Stimulated activated CD8-positive, alpha-beta memory T cell treated with anti-CD3 and anti-CD28 coated beads, Interleukin-2, amount 100 ng/mL, for 1 hour (primary cell): ENCODE measurements around the gene TANK.
A peak's percentile ranks its signal among the peaks of the same experiment; 100 is the strongest.

Source experiments
- DNase-seq, 2 donors: peaks; one replicate each; pipeline ENCODE4 v3.0.0-alpha.2; 2020; ENCODE audit warnings: low read depth in 2 of 2

TANK gene

DNA sequence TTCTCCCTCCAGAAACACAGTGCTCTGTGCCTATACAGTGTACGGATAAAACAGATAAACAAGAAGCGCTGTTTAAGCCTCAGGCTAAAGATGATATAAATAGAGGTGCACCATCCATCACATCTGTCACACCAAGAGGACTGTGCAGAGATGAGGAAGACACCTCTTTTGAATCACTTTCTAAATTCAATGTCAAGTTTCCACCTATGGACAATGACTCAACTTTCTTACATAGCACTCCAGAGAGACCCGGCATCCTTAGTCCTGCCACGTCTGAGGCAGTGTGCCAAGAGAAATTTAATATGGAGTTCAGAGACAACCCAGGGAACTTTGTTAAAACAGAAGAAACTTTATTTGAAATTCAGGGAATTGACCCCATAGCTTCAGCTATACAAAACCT lies 70.7 kb downstream of the TANK start:
- no peak for DNase-seq

DNA sequence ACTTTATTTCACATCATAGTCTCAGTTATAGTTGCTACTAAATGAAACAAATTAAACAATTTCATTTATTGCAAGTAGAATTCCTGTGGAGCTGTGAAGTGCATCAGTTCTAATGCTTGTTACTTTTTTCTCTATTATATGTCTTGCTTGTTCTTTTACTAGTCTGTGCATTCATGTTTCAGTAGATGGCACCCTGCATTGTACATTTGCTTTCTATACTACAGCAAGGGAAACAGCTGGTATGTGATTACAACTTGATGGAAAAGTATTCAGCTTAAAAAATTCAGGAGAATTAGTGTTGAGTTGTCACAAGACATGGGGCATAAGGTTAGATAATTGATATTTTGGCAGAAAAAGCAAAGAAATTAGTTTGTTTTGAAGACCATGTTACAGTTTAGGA lies 72.3 kb downstream of the TANK start:
- DNase-seq = no peak

GRCh38 chr2:161233858-161234431 lies 73.7 kb downstream of the TANK start:
- no peak for DNase-seq

DNA sequence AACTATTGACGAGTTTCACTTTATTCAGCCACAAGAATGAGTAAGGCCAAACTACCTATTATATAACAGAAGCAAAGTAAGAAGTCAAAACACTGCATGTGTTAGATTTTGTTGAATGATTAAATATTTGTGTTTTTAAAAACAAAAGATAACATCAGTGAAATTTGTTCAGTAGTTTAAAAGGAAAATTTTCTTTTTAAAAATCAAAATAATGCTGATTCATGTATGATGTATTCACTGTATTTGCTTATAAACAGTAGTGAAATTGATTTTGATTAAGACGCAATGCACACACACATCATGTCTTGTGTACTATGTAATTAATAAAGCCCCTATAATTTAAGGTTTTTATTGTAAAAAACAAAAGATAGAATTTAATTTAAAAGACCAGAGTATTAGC lies 74.4 kb downstream of the TANK start:
- no peak for DNase-seq

GRCh38 chr2:161237392-161238264 lies 77.4 kb downstream of the TANK start:
- no peak for DNase-seq

- DNase-seq = no peak
These were observed 78.0 kb downstream of the TANK start for GRCh38 chr2:161238265-161238559.

- no peak for DNase-seq
These were observed 78.5 kb downstream of the TANK start for GRCh38 chr2:161238560-161239325.

DNA sequence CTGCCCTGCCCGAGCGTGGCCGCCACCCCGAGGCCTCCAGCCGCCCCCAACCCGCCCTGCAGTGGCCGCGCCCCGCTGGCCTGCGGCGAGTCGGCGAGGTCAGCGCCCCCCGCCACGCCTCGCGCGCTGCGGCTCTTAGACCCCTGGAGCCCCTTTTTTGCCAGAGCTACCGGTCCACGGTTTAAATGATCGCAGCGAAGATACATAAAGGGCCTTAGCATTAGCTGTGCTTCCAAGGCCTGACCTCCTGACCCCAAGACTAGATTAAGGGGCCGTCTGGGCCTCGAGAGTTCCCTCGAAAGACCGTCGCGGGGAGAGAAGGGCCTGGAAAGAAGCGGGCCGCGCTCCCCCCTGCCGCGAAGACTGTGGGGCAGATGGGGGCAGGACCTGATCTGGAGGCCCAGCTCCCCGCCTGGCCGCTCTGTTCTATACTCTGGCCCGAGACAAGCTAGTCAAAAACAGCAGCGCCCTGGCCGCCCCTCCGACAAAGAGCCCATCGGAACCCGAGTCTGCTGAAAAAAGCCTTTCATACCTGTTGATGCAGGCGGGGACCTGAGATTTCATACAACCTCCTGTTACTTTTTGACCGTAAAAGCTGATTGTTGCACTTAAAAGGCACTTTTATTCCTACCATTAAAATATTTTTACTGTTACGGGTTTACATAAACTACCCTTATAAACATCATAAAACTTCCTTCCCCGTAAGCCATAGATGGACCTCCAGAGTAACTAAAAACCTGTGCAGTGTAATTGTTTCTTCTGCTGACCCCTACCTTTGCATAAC lies 79.3 kb downstream of the TANK start:
- no peak for DNase-seq

- no peak for DNase-seq
These were observed 81.7 kb downstream of the TANK start for GRCh38 chr2:161241894-161242293.

DNA sequence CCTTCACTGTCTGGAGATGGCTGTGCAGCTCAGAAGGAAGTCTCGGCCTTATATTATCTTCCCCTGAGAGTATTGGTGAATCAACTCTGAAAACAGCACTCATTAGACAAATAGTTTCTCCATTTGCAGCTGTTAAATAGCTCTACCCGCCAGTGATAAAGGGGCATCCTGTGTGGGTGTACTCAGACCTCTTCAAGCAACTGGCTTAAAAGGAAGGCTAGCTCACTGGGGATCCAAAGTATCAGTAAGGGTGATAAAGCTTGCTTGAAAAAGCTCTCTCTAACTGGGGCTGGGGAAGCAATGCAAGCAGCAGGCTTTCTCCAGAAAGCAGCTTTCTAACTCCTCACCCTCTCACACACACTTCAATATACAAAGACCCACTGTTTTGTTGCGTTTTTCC lies 83.1 kb downstream of the TANK start:
- no peak for DNase-seq

DNA sequence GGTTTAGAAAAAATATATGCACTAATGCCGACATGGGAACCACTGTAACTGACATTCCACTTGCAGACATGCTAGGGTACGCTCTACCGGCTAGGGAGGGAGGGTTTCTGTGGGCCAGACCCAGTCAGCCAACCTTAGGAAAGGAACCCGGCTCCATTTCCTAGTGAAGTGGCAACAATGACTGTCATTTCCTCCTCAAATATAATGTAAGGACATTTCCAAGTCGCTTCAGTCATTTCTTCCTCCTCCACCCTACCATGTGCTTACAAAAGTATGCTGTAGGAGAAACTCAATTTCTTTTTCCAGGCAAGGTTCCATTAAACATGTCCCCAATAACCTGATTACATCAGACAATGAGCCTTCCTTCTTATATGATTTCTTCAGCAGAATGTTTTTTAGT lies 83.7 kb downstream of the TANK start:
- DNase-seq = no peak

- peak in 1 of 2 donors; percentile 30 for DNase-seq
These were observed 84.4 kb downstream of the TANK start for GRCh38 chr2:161244387-161245260.

GRCh38 chr2:161245261-161245553 lies 85.0 kb downstream of the TANK start:
- no peak for DNase-seq

GRCh38 chr2:161245671-161246070 lies 85.4 kb downstream of the TANK start:
- no peak for DNase-seq

- DNase-seq = no peak
These were observed 86.1 kb downstream of the TANK start for GRCh38 chr2:161246281-161246680.

- no peak for DNase-seq
These were observed 90.7 kb downstream of the TANK start for GRCh38 chr2:161250864-161251436.

GRCh38 chr2:161257123-161257952 lies 97.1 kb downstream of the TANK start:
- DNase-seq = no peak

DNA sequence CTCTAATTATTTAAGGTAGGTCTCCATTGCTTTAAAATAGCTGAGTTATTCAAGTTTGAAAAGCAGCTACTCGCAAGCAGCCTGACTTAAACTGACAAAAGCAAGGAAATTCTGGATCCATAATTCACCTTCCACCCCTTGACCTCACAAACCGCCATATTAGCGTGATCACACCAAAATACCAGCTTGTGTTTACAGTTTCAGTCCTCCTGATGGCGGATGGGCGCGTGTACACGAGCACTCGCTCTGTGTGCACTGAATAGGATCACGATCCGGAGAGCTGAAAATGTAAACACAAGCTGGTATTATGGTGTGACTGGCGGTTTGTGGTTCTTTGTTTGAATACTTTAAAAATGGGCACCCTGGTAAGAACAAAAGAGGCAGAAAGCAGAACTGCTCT lies 105.6 kb downstream of the TANK start:
- DNase-seq = no peak

DNA sequence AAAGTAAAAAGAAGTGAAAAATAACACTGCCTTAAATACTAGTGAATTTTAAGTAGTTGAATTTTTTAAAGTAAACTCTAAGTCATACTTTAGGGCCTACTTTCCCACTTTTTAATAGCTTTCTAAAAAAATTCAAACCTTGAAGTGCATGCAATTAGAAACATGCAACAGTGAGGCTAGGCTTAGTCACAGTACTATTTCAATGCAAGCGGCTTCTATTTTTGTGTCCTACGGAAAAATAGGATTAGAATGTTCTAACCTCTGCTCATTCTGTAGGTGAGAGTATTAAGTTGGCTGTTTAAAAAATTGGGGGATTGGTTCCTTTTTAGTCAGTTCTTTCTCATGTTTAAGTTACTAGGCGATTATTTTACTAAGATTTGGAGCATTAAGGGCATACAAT lies 108.9 kb downstream of the TANK start:
- no peak for DNase-seq
